Tibial nerve (tissue), 4 donors: ENCODE measurements around the gene EEIG2.
"Not testable (repeated sequence)": the region's sequence is repeated elsewhere in the genome, so short reads cannot be mapped to it uniquely, and the experiment has no call there.

Source experiments
- EP300 ChIP-seq, 2 donors: sonication (generic); formaldehyde crosslinking; IDR thresholded peaks; one replicate each; pipeline ENCODE4 v1.6.1; 2017; ENCODE audit warnings: antibody characterized with exemption in 2 of 2, mild to moderate bottlenecking in 1 of 2
- POLR2A ChIP-seq, 2 donors: fragments of 450-650 bp; IDR thresholded peaks; one replicate each; pipeline ENCODE4 v1.6.1; 2017; ENCODE audit warnings: antibody characterized with exemption in 2 of 2, mild to moderate bottlenecking in 2 of 2, moderate library complexity in 2 of 2
- TF ChIP-seq, protein P1 (sequence below), 5 experiments: fragments of 200-600 bp in 3 of 5; fragments of 450-650 bp in 2 of 5; sonication (generic) in 3 of 5; IDR thresholded peaks; one replicate each; pipeline ENCODE4 v1.5.1; 2016 to 2019; ENCODE audit warnings: antibody characterized with exemption in 5 of 5, mild to moderate bottlenecking in 3 of 5, moderate library complexity in 2 of 5

DNA sequence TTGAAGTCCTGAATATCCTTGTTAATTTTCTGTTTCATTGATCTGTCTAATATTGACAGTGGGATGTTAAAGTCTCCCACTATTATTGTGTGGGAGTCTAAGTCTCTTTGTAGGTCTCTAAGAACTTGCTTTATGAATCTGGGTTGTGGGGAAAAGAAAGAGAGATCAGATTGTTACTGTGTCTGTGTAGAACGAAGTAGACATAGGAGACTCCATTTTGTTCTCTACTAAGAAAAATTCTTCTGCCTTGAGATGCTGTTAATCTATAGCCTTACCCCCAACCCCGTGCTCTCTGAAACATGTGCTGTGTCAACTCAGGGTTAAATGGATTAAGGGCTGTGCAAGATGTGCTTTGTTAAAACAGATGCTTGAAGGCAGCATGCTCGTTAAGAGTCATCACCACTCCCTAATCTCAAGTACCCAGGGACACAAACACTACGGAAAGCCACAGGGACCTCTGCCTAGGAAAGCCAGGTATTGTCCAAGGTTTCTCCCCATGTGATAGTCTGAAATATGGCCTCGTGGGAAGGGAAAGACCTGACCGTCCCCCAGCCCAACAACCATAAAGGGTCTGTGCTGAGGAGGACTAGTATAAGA lies 42.5 kb upstream of the EEIG2 start:
- TF ChIP-seq POLR2A, EP300 (IDR thresholded peaks at IDR 0.05): not testable (repeated sequence)
- TF ChIP-seq, protein P1, sequence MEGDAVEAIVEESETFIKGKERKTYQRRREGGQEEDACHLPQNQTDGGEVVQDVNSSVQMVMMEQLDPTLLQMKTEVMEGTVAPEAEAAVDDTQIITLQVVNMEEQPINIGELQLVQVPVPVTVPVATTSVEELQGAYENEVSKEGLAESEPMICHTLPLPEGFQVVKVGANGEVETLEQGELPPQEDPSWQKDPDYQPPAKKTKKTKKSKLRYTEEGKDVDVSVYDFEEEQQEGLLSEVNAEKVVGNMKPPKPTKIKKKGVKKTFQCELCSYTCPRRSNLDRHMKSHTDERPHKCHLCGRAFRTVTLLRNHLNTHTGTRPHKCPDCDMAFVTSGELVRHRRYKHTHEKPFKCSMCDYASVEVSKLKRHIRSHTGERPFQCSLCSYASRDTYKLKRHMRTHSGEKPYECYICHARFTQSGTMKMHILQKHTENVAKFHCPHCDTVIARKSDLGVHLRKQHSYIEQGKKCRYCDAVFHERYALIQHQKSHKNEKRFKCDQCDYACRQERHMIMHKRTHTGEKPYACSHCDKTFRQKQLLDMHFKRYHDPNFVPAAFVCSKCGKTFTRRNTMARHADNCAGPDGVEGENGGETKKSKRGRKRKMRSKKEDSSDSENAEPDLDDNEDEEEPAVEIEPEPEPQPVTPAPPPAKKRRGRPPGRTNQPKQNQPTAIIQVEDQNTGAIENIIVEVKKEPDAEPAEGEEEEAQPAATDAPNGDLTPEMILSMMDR (IDR thresholded peaks at IDR 0.05) = not testable (repeated sequence)
